RWPE1 (cell line): ENCODE measurements around the gene FGF19.

ENCODE experiments used
- CTCF ChIA-PET: fragments of 350-600 bp; sonication (Branson Sonifier 250); formaldehyde crosslinking; extraction: SDS; loops from one replicate; lab custom pipeline; 2021; lab: Yijun Ruan, JAX
- POLR2A ChIA-PET: fragments of 400-600 bp; formaldehyde crosslinking; extraction: SDS; loops from one replicate; lab custom pipeline; 2020; ENCODE audit warnings: antibody characterized with exemption; ENCODE audit not compliant: low non-redundant PET; lab: Yijun Ruan, JAX
- DNase-seq: peaks from one replicate; pipeline ENCODE4 v3.0.0; 2012; ENCODE audit warnings: low spot score
- H3K27ac ChIP-seq: fragments of 450-650 bp; 2 replicates; pipeline ENCODE4 v1.5.1; 2017
- CTCF ChIP-seq: fragments of 450-650 bp; conservative IDR thresholded peaks from 2 replicates; pipeline ENCODE4 v1.5.1; 2017; ENCODE audit warnings: low read depth, mild to moderate bottlenecking

The FGF19 gene

GRCh38 chr11:69732910-69733309 is 29.1 kb upstream of the FGF19 start:
- no peak for DNase-seq
- POLR2A ChIA-PET, result no interaction called here
- H3K27ac ChIP-seq, result no peak overlapping the region
- CTCF ChIA-PET, result no interaction called here
- no peak for TF ChIP-seq CTCF

- no peak overlapping the region for H3K27ac ChIP-seq
- no peak for TF ChIP-seq CTCF
- DNase-seq, result no peak
- ChIA-PET CTCF (interaction anchor here (0.5 to 0.6 kb wide), 2 partner anchors 35 to 461 kb away, joined by 3 to 4 read pairs; no protein-coding TSS in a partner anchor), POLR2A (no interaction called here)
Observed at GRCh38 chr11:69731110-69731509, 27.3 kb upstream of the FGF19 start.

GRCh38 chr11:69730500-69730899 is 26.7 kb upstream of the FGF19 start:
- no peak for TF ChIP-seq CTCF
- ChIA-PET CTCF (no interaction called here), POLR2A (no interaction called here)
- no peak overlapping the region for H3K27ac ChIP-seq
- no peak for DNase-seq

- no peak for DNase-seq
- POLR2A ChIA-PET, result no interaction called here
- CTCF ChIA-PET, result no interaction called here
- TF ChIP-seq CTCF, result no peak
- H3K27ac ChIP-seq, result no peak overlapping the region
Observed at GRCh38 chr11:69729252-69729651, 25.4 kb upstream of the FGF19 start.

- TF ChIP-seq CTCF, result no peak
- no peak overlapping the region for H3K27ac ChIP-seq
- POLR2A ChIA-PET, result no interaction called here
- DNase-seq, result no peak
- CTCF ChIA-PET, result interaction anchor here (0.7 kb wide), 1 partner anchor 15 kb away, joined by 4 read pairs; no protein-coding TSS in a partner anchor
Observed at GRCh38 chr11:69727266-69727665, 23.4 kb upstream of the FGF19 start.

GRCh38 chr11:69726481-69726880 is 22.7 kb upstream of the FGF19 start:
- ChIA-PET CTCF (interaction anchor here (0.7 kb wide), 1 partner anchor 18 kb away, joined by 3 read pairs; no protein-coding TSS in a partner anchor), POLR2A (no interaction called here)
- TF ChIP-seq CTCF, result no peak
- no peak for DNase-seq
- no peak overlapping the region for H3K27ac ChIP-seq
